NCI-H526 treated with DMSO at 0.1 percent for 48 hours (cell line): ENCODE measurements around the gene CEP85.
"Not testable (repeated sequence)": the region's sequence is repeated elsewhere in the genome, so short reads cannot be mapped to it uniquely, and the experiment has no call there.

ENCODE experiments used
- DNase-seq: peaks from one replicate; lab custom pipeline; 2025; lab: John Stamatoyannopoulos, UW

CEP85 gene

GRCh38 chr1:26221094-26221493, 12.9 kb upstream of the CEP85 start:
- no peak for DNase-seq

- no peak for DNase-seq
These were observed 9.4 kb upstream of the CEP85 start for GRCh38 chr1:26224606-26225005.

GRCh38 chr1:26225033-26225831, 8.8 kb upstream of the CEP85 start:
- no peak for DNase-seq

- DNase-seq = not testable (repeated sequence)
These were observed 3.3 kb upstream of the CEP85 start for GRCh38 chr1:26230682-26231081.

- no peak for DNase-seq
These were observed 807 bp downstream of the CEP85 start for GRCh38 chr1:26234644-26235370.

- no peak for DNase-seq
These were observed 3.4 kb downstream of the CEP85 start for GRCh38 chr1:26237230-26237966.

- no peak for DNase-seq
These were observed 5.9 kb downstream of the CEP85 start for GRCh38 chr1:26239936-26240335.

- no peak for DNase-seq
These were observed 18.7 kb downstream of the CEP85 start for GRCh38 chr1:26252718-26253117.

GRCh38 chr1:26254404-26254803, 20.4 kb downstream of the CEP85 start:
- DNase-seq = no peak

- no peak for DNase-seq
These were observed 23.2 kb downstream of the CEP85 start for GRCh38 chr1:26257222-26257621.

- no peak for DNase-seq
These were observed 25.0 kb downstream of the CEP85 start for GRCh38 chr1:26259005-26259404.

GRCh38 chr1:26259578-26259977, 25.6 kb downstream of the CEP85 start:
- no peak for DNase-seq

- DNase-seq = no peak
These were observed 29.2 kb downstream of the CEP85 start for GRCh38 chr1:26263212-26263611.

- no peak for DNase-seq
These were observed 31.4 kb downstream of the CEP85 start for GRCh38 chr1:26265405-26265804.

GRCh38 chr1:26268290-26269197, 34.5 kb downstream of the CEP85 start:
- no peak for DNase-seq

- DNase-seq = no peak
These were observed 35.2 kb downstream of the CEP85 start for GRCh38 chr1:26269198-26269550.

- no peak for DNase-seq
These were observed 40.9 kb downstream of the CEP85 start for GRCh38 chr1:26274801-26275425.

- peak; percentile 37 for DNase-seq
These were observed 41.8 kb downstream of the CEP85 start for GRCh38 chr1:26275580-26276431.

- DNase-seq = no peak
These were observed 42.4 kb downstream of the CEP85 start for GRCh38 chr1:26276432-26276838.

GRCh38 chr1:26277261-26277661, 43.3 kb downstream of the CEP85 start:
- no peak for DNase-seq
